ENCODE results near the gene MAGI1. TPM values are rescaled to one million over a fixed set of nuclear protein-coding genes. Genes with fewer than 3 reads are reported as not detected.
A peak's percentile ranks its signal among the peaks of the same experiment; 100 is the strongest.

MAGI1 gene
- total RNA-seq, 2 donors from 2014 or later: 38.6 to 45.1 TPM

DNA sequence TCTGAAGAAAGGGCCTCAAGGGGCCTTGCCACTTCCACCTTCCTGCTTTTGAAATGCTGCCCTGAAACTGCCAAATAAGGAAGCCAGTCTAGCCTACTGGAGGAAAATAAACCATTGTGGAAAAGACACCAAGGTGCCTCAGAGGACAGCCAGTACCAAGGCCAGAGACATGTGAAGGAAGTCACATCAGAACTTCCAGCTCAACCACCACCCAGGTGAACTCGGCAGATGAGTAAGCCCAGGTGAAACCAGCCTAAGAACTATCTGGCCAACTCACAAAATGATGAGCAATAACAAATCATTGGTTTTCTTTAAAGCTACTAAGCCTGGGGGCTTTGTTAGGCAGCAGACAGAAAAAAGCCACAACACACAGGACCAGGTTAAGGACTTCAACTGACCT, 103.0 kb downstream of the MAGI1 start:
- Histone ChIP-seq H3K27ac (ENCODE audit: low read depth, low read length) (no peak overlapping the region), H3K27me3 (ENCODE audit: control insufficient read depth, insufficient read depth, low read length, poor library complexity, severe bottlenecking) (no peaks in the 10 kb centered on the region), H3K9me3 (ENCODE audit: control insufficient read depth, low read length) (peaks cover 13% of the 10 kb centered on the region), H3K36me3 (ENCODE audit: control insufficient read depth, insufficient read depth, low read length) (no peaks in the 10 kb centered on the region), H3K4me1 (ENCODE audit: control insufficient read depth, insufficient read depth, low read length) (peaks cover 6% of the 10 kb centered on the region), H3K4me3 (ENCODE audit: low read length) (no peak overlapping the region), H3K9ac (ENCODE audit: extremely low read depth, low read length, poor library complexity, severe bottlenecking) (no peak overlapping the region)
- 92% methylated on average over 1 of the region's 1 CpG; no CpG with 5 or more reads in 1 of the 2 experiments for WGBS, 2 experiments (ENCODE audit: insufficient coverage in 1 of 2, insufficient read length in 1 of 2)
- peaks cover 4% of the 10 kb centered on the region for H3K9me3 Mint-ChIP-seq
- H3K4me1 Mint-ChIP-seq: peaks cover 28% of the 10 kb centered on the region
- TF ChIP-seq, protein P1, sequence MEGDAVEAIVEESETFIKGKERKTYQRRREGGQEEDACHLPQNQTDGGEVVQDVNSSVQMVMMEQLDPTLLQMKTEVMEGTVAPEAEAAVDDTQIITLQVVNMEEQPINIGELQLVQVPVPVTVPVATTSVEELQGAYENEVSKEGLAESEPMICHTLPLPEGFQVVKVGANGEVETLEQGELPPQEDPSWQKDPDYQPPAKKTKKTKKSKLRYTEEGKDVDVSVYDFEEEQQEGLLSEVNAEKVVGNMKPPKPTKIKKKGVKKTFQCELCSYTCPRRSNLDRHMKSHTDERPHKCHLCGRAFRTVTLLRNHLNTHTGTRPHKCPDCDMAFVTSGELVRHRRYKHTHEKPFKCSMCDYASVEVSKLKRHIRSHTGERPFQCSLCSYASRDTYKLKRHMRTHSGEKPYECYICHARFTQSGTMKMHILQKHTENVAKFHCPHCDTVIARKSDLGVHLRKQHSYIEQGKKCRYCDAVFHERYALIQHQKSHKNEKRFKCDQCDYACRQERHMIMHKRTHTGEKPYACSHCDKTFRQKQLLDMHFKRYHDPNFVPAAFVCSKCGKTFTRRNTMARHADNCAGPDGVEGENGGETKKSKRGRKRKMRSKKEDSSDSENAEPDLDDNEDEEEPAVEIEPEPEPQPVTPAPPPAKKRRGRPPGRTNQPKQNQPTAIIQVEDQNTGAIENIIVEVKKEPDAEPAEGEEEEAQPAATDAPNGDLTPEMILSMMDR (conservative IDR thresholded peaks at IDR 0.05): no peak
- H3K27ac Mint-ChIP-seq: no peak overlapping the region
- no peak overlapping the region for H3K4me3 Mint-ChIP-seq
- H3K36me3 Mint-ChIP-seq (ENCODE audit: low read depth): peaks cover 6% of the 10 kb centered on the region
- no peak for DNase-seq
- no peaks in the 10 kb centered on the region for H3K27me3 Mint-ChIP-seq (ENCODE audit: insufficient read depth)

DNA sequence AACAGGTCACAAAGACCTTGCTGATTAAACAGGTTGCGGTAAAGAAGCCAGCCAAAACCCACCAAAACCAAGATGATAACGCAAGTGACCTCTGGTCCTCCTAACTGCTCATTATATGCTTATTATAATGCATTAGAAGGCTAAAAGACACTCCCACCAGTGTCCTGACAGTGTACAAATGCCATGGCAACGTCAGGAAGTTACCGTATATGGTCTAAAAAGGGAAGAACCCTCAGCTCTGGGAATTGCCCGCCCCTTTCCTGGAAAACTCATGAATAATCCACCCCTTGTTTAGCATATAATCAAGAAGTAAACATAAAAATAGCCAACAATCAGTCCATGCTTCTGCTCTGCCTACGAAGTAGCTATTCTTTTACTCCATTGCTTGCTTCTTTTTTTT, 108.1 kb downstream of the MAGI1 start:
- H3K27me3 ChIP-seq (ENCODE audit: control insufficient read depth, insufficient read depth, low read length, poor library complexity, severe bottlenecking): no peaks in the 10 kb centered on the region
- H3K36me3 Mint-ChIP-seq (ENCODE audit: low read depth): peaks cover 6% of the 10 kb centered on the region
- WGBS, 2 experiments (ENCODE audit: insufficient coverage in 1 of 2, insufficient read length in 1 of 2): 80 to 95% methylated on average over 5 to 6 of the region's 6 CpGs
- H3K36me3 ChIP-seq (ENCODE audit: control insufficient read depth, insufficient read depth, low read length): no peaks in the 10 kb centered on the region
- H3K4me3 Mint-ChIP-seq: no peak overlapping the region
- TF ChIP-seq, protein P1 (conservative IDR thresholded peaks at IDR 0.05): no peak
- H3K4me1 Mint-ChIP-seq: peaks cover 38% of the 10 kb centered on the region
- DNase-seq: no peak
- H3K27me3 Mint-ChIP-seq (ENCODE audit: insufficient read depth): no peaks in the 10 kb centered on the region
- H3K9me3 Mint-ChIP-seq: peaks cover 4% of the 10 kb centered on the region
- H3K9me3 ChIP-seq (ENCODE audit: control insufficient read depth, low read length): peaks cover 13% of the 10 kb centered on the region
- no peak overlapping the region for H3K27ac ChIP-seq (ENCODE audit: low read depth, low read length)
- no peak overlapping the region for H3K9ac ChIP-seq (ENCODE audit: extremely low read depth, low read length, poor library complexity, severe bottlenecking)
- H3K27ac Mint-ChIP-seq: no peak overlapping the region
- peaks cover 16% of the 10 kb centered on the region for H3K4me1 ChIP-seq (ENCODE audit: control insufficient read depth, insufficient read depth, low read length)
- no peak overlapping the region for H3K4me3 ChIP-seq (ENCODE audit: low read length)

- Histone ChIP-seq H3K36me3 (ENCODE audit: control insufficient read depth, insufficient read depth, low read length) (no peaks in the 10 kb centered on the region), H3K4me3 (ENCODE audit: low read length) (peak overlapping the region; percentile 15), H3K9me3 (ENCODE audit: control insufficient read depth, low read length) (peaks cover 6% of the 10 kb centered on the region), H3K27me3 (ENCODE audit: control insufficient read depth, insufficient read depth, low read length, poor library complexity, severe bottlenecking) (no peaks in the 10 kb centered on the region), H3K9ac (ENCODE audit: extremely low read depth, low read length, poor library complexity, severe bottlenecking) (peak overlapping the region; percentile 13), H3K4me1 (ENCODE audit: control insufficient read depth, insufficient read depth, low read length) (peaks cover 16% of the 10 kb centered on the region), H3K27ac (ENCODE audit: low read depth, low read length) (no peak overlapping the region)
- DNase-seq: no peak
- Mint-ChIP-seq H3K9me3 (no peaks in the 10 kb centered on the region), H3K27me3 (ENCODE audit: insufficient read depth) (no peaks in the 10 kb centered on the region), H3K4me1 (peaks cover 42% of the 10 kb centered on the region), H3K36me3 (ENCODE audit: low read depth) (peaks cover under 1% of the 10 kb centered on the region), H3K4me3 (peak overlapping the region; percentile 10), H3K27ac (peak overlapping the region; percentile 80)
- TF ChIP-seq, protein P1 (conservative IDR thresholded peaks at IDR 0.05): no peak
- WGBS, 2 experiments (ENCODE audit: insufficient coverage in 1 of 2, insufficient read length in 1 of 2): 83 to 100% methylated on average over 1 to 2 of the region's 2 CpGs
Observed at GRCh38 chr3:65928110-65928509, 110.6 kb downstream of the MAGI1 start.
